Neural cell (in vitro differentiated cells): Measurements from ENCODE around the gene SYNE3. TPM values are rescaled to one million over a fixed set of nuclear protein-coding genes. Genes with fewer than 3 reads are reported as not detected.

Experiments used
- H2AFZ ChIP-seq: fragments of 200-600, 300-800 bp; sonication (generic), shearing (Covaris generic); 2 replicates; pipeline ENCODE4 v1.6.0; 2014; ENCODE audit warnings: low read depth, mild to moderate bottlenecking, antibody characterized with exemption, low read length, moderate library complexity
- H3F3A ChIP-seq: fragments of 200-600 bp; shearing (Covaris generic); 2 replicates; pipeline ENCODE4 v1.6.1; 2016; ENCODE audit warnings: mild to moderate bottlenecking, moderate library complexity, mixed read lengths, antibody characterized with exemption, low read length; ENCODE audit not compliant: insufficient read depth, poor library complexity, severe bottlenecking
- H3K27ac ChIP-seq: fragments of 200-600, 300-800 bp; sonication (generic), shearing (Covaris generic); 2 replicates; pipeline ENCODE4 v1.5.1; 2014; ENCODE audit warnings: mild to moderate bottlenecking, low read length, moderate library complexity
- H3K27me3 ChIP-seq: fragments of 300-800, 200-600 bp; sonication (generic), shearing (Covaris generic); 2 replicates; pipeline ENCODE4 v1.6.0; 2014; ENCODE audit warnings: mild to moderate bottlenecking, low read depth, low read length, moderate library complexity; ENCODE audit not compliant: insufficient read depth
- H3K36me3 ChIP-seq: fragments of 300-800, 200-600 bp; sonication (generic), shearing (Covaris generic); 2 replicates; pipeline ENCODE4 v1.5.1; 2014; ENCODE audit warnings: mild to moderate bottlenecking, antibody characterized with exemption, low read length, moderate library complexity; ENCODE audit not compliant: insufficient read depth
- H3K4me2 ChIP-seq: fragments of 300-800, 200-600 bp; sonication (generic), shearing (Covaris generic); 2 replicates; pipeline ENCODE4 v1.6.0; 2014; ENCODE audit warnings: mild to moderate bottlenecking, low read length
- H3K4me3 ChIP-seq: fragments of 300-800, 200-600 bp; sonication (generic), shearing (Covaris generic); 2 replicates; pipeline ENCODE4 v1.5.1; 2014; ENCODE audit warnings: mild to moderate bottlenecking, low read length, moderate library complexity
- H3K79me2 ChIP-seq: fragments of 200-600 bp; shearing (Covaris generic); replicated peaks from 2 replicates; pipeline ENCODE4 v1.6.0; 2014; ENCODE audit warnings: mild to moderate bottlenecking, low read length, moderate library complexity; ENCODE audit not compliant: insufficient read depth
- H3K9ac ChIP-seq: fragments of 300-800, 200-600 bp; sonication (generic), shearing (Covaris generic); 2 replicates; pipeline ENCODE4 v1.6.1; 2016; ENCODE audit warnings: mild to moderate bottlenecking, low read length, mixed read lengths
- H3K9me2 ChIP-seq: fragments of 200-600 bp; shearing (Covaris generic); 2 replicates; pipeline ENCODE4 v1.6.1; 2016; ENCODE audit warnings: mild to moderate bottlenecking, low read length, mixed read lengths; ENCODE audit not compliant: insufficient read depth
- H3K9me3 ChIP-seq: fragments of 200-600, 300-800 bp; sonication (generic), shearing (Covaris generic); 2 replicates; pipeline ENCODE4 v1.6.1; 2016; ENCODE audit warnings: mild to moderate bottlenecking, mixed run types, low read length, moderate library complexity, mixed read lengths
- H4K20me1 ChIP-seq: fragments of 200-600 bp; shearing (Covaris generic); 2 replicates; pipeline ENCODE4 v1.6.1; 2016; ENCODE audit warnings: mild to moderate bottlenecking, mixed run types; ENCODE audit not compliant: insufficient read depth
- CTCF ChIP-seq: fragments of 450-650 bp; IDR thresholded peaks from 2 replicates; pipeline ENCODE4 v1.5.1; 2014; ENCODE audit warnings: antibody characterized with exemption, mild to moderate bottlenecking, moderate library complexity; ENCODE audit not compliant: poor library complexity, severe bottlenecking
- EP300 ChIP-seq: fragments of 450-650 bp; conservative IDR thresholded peaks from 2 replicates; pipeline ENCODE4 v1.6.1; 2014; ENCODE audit warnings: antibody characterized with exemption, mild to moderate bottlenecking, moderate library complexity; ENCODE audit not compliant: poor library complexity, severe bottlenecking
- EZH2 ChIP-seq: fragments of 200-600, 300-800 bp; shearing (Covaris generic), sonication (generic); IDR thresholded peaks from 2 replicates; pipeline ENCODE4 v1.6.1; 2014; ENCODE audit warnings: antibody characterized with exemption, low read length, borderline replicate concordance, mild to moderate bottlenecking; ENCODE audit not compliant: insufficient read depth, poor library complexity, severe bottlenecking
- MXI1 ChIP-seq: fragments of 450-650 bp; conservative IDR thresholded peaks from 2 replicates; pipeline ENCODE4 v1.6.1; 2014; ENCODE audit warnings: antibody characterized with exemption, mild to moderate bottlenecking; ENCODE audit not compliant: poor library complexity, severe bottlenecking
- POLR2AphosphoS5 ChIP-seq: IDR thresholded peaks from 2 replicates; pipeline ENCODE4 v1.6.1; 2012
- RAD21 ChIP-seq: fragments of 450-650 bp; conservative IDR thresholded peaks from 2 replicates; pipeline ENCODE4 v1.6.1; 2014; ENCODE audit warnings: antibody characterized with exemption, mild to moderate bottlenecking, moderate library complexity
- REST ChIP-seq: IDR thresholded peaks from 2 replicates; pipeline ENCODE4 v1.6.1; 2012; ENCODE audit warnings: borderline replicate concordance
- SMC3 ChIP-seq: fragments of 450-650 bp; conservative IDR thresholded peaks from 2 replicates; pipeline ENCODE4 v1.6.1; 2014; ENCODE audit warnings: antibody characterized with exemption, mild to moderate bottlenecking, moderate library complexity; ENCODE audit not compliant: poor library complexity
- TAF1 ChIP-seq: IDR thresholded peaks from 2 replicates; pipeline ENCODE4 v1.6.1; 2012; ENCODE audit warnings: low read depth
- polyA plus RNA-seq: library from polyadenylated mRNA; depleted of rRNA; stranded (reverse); fragments of >200 nt; gene quantifications from 2 replicates; pipeline ENCODE4 v1.2.3, GENCODE V29; 2014

The SYNE3 gene
- polyA plus RNA-seq, 1 donor from 2014 or later, result 0.35 TPM

GRCh38 chr14:95497561-95498011 lies 18.9 kb downstream of the SYNE3 start:
- Histone ChIP-seq H4K20me1 (no peaks in the 10 kb centered on the region), H3K9me2 (no peaks in the 10 kb centered on the region), H3K27ac (no peak overlapping the region), H3K9ac (no peak overlapping the region), H3K4me3 (no peak overlapping the region), H3K79me2 (no peaks in the 10 kb centered on the region), H3F3A (no peaks in the 10 kb centered on the region), H3K36me3 (no peaks in the 10 kb centered on the region), H3K9me3 (no peaks in the 10 kb centered on the region), H3K27me3 (no peaks in the 10 kb centered on the region), H2AFZ (no peak overlapping the region), H3K4me2 (no peak overlapping the region)
- no peak for TF ChIP-seq EZH2
- no peak for TF ChIP-seq REST
- no peak for TF ChIP-seq TAF1
- no peak for TF ChIP-seq RAD21
- no peak for TF ChIP-seq CTCF
- no peak for TF ChIP-seq MXI1
- no peak for TF ChIP-seq SMC3
- TF ChIP-seq POLR2AphosphoS5, result no peak
- TF ChIP-seq EP300, result no peak

GRCh38 chr14:95496690-95497259 lies 19.7 kb downstream of the SYNE3 start:
- H4K20me1 ChIP-seq, result no peaks in the 10 kb centered on the region
- no peak overlapping the region for H3K9ac ChIP-seq
- no peaks in the 10 kb centered on the region for H3K27me3 ChIP-seq
- no peaks in the 10 kb centered on the region for H3K9me3 ChIP-seq
- H2AFZ ChIP-seq, result no peak overlapping the region
- no peaks in the 10 kb centered on the region for H3K79me2 ChIP-seq
- no peak for TF ChIP-seq SMC3
- no peak for TF ChIP-seq EP300
- no peak for TF ChIP-seq EZH2
- TF ChIP-seq RAD21, result no peak
- TF ChIP-seq MXI1, result no peak
- no peak for TF ChIP-seq REST
- TF ChIP-seq TAF1, result no peak
- no peaks in the 10 kb centered on the region for H3F3A ChIP-seq
- no peak overlapping the region for H3K4me3 ChIP-seq
- no peak overlapping the region for H3K27ac ChIP-seq
- no peak overlapping the region for H3K4me2 ChIP-seq
- H3K9me2 ChIP-seq, result no peaks in the 10 kb centered on the region
- H3K36me3 ChIP-seq, result no peaks in the 10 kb centered on the region
